ENCODE results near the gene BAZ2B.
A peak's percentile ranks its signal among the peaks of the same experiment; 100 is the strongest.

Gene BAZ2B

DNA sequence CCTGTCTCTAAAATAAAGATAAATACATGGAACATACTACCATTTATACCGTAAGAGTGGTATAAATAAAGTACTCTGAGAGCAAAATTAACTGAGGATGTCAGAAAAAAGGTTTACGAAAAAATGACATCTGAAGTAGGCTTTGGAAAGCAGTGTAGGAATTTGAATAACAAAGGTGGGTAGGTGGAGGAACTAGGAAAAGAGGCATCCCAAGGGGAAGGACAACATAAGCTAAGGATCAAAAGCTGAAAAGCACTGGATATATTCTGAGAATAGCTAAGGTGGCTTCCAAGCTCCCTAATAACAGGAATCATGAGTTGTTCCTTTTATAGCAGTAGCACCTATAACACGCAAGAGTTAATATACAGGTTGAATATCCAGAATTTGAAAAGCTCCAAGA lies 91.3 kb downstream of the BAZ2B start:
- DNase-seq, result no peak

DNA sequence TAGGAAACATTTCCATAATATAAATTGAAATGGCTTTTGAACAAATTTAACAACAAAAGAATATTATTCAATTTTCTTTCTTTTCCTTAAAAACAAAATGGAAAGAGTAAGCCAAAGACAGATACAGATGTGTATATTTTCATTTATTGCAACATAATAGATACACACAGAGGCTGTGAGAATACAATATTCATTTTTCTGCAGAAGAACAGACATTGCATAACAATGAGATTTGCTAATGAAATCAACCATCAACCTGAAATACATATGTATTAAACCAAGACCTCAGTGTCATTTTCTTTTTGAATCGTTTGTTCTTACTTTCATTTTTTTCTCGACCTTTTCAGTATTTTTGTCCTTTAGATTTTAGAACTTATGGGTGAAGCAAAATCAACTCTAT lies 95.1 kb downstream of the BAZ2B start:
- DNase-seq, result no peak

DNA sequence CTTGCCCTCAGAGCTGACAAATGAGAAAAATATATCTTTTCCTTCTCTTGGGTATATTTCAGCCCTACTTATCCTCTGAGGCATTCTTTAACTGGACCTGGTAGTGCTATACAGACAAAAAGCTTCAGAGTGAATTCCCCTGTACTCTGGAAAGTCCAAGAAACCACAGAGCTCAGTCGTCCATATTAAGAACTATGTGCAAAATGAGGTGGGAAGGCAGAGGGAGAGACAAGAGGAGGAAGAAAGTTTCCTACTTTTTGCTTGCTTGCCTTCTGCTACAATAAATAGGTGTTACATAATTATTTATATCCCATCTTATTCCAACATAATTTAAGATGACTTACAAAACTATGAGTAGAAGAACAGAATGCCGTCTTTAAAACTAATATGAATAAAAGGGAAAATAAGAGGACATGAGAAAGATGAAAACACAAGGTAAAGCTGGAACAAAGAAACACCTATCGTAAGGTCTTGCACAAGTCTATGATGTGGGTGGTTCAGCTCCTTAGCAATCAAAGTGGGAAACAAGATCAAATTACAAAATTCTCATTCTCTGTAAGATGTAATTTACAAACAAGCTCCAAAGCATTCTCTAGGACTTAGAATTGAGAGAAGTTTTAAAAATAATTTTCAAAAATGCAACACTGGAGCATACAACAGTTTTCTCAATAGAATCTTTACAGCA lies 97.9 kb downstream of the BAZ2B start:
- no peak for DNase-seq

DNA sequence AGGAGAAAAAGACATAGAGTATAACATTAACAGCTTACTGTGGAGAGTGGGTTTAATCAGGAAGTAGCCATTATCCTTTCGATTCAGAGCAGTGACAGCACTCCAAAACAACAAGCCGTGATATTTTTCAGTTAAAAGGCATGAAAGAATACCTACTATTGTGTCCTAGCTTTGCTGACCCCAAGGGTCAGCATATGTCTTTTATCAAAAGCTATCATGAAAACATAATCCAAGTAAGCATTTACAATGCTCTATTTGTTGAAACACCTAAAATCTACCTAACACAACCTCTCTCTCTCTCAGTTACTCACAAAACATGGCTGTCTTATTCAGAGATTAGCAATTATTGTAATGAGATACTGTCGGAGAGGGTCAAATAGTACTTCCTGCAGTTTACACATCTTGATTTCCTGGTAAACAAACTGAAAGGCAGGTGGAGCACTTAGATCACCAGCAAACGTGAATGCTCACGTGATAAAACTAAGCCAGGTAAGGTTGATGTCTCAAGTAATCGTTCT lies 100.0 kb downstream of the BAZ2B start:
- DNase-seq, result peak in 3 of 5 donors; percentile 2 to 61 (median 17)

DNA sequence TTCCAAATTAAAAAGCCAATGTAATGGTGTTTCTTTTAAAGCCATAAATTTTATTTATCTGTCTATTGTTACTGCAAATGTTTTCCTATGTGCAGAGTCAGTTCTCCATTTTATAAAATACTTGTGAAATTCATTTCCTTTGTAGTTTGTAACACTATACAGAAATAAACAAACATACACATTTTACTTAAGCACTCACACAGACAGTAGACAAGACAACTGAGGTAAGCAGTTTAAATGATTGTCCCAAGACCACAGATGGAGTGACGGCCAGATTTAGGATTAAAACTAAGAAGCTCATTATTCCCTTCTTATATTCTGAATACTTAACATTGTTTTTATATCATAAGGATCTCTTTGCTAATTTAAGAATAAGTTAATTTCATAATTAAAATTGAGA lies 100.9 kb downstream of the BAZ2B start:
- no peak for DNase-seq

DNA sequence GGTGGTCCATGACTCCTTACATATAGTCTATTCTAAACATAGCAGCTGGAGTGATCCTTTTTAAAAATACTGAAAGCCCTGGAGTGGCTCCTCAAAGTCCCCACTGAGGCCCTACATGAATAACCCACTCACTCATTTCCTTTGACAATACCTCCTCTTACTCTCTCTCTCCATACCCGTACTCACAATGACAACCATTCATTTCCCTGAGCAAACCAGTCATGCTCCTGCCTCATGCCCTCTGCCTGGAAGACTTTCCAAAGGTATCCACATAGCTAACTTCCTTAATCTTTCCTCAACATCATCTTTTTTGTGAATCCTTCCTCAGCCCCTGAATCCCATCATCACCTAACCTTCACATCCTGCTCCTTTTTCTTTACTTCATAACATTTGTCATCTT lies 102.6 kb downstream of the BAZ2B start:
- no peak for DNase-seq

DNA sequence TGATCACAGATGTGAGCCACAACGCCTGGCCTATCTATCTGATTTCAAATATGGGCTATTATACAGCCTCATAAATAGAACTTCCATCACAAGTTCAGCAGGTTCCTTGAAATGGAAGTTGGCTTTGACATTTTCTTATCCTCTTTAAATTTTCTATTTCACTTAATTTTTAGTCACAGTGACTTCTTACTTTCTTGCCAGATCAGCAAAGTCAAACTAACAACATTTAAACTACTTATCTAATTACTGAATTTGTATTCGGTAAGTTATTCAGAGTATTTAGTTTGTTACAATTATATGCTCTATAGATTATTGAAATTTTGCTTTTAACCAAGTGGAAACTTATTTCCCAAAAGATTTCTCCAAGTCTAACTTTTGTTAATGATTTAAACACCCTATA lies 108.2 kb downstream of the BAZ2B start:
- no peak for DNase-seq

DNA sequence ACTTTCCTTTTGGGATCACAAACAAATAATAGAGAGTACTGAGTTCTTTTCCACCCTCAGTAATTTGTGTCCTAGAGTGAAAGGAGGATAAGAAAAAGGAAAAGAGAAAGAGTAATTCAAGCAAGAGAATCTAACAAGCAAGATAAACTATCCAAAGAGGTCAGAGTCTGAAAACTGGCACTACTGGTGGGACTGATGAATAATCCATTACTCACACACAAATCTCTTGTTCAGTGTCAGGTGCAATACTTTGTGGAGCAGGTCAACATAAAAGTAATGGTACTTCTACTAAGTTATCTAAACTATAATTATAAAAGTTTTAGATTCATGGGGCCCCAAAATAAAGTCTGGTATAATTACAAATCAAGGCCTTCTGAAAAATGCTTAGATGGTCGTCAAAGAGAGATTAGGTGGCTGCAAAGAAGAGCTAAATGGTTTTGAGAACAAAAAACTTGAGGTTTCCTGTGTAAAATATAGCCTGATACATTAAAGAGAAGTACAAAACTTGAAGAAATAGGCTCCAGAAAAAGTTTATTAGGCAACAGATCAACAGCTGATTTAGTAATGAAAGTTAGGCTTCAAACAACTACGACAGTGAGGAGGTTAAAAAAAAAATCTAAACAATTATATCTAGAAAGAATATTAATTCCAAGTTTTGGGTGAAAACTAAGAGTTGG lies 109.4 kb downstream of the BAZ2B start:
- DNase-seq, result no peak

DNA sequence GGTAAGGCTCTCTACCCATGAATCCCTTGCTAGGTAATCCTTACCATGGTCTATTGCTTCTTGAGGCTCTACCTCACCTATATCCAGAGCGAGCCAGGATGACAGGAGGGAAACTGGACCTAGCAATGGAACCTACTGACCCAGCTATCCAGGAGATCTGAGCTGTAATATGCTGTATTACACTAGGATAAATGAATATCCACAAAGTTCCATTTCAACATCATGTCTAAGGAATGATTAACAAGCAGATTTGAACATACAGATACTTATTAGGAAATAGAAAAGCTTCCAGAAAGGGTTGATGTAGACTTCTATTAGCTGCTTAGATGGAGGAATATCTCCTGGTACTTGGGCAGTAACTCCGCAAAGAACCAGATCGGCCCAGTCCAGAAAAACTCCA lies 110.1 kb downstream of the BAZ2B start:
- no peak for DNase-seq

DNA sequence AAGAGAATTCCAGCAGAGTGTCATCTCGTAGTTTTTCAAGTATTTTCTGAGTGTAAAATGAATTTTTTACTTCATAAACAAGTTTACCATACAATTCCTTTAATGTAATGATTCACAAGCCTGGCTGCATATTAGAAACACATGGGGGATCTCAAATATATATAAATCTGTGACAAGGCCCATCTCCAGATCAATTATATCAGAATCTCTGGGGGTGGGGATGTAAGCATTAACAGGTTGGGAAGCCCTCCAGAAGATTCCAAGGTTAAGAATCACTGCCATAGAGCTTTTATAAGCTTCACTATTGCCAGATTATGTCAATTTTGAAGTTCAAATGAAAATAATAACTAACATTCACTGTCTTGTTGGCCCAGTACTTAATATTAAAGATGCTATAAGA lies 111.2 kb downstream of the BAZ2B start:
- no peak for DNase-seq

DNA sequence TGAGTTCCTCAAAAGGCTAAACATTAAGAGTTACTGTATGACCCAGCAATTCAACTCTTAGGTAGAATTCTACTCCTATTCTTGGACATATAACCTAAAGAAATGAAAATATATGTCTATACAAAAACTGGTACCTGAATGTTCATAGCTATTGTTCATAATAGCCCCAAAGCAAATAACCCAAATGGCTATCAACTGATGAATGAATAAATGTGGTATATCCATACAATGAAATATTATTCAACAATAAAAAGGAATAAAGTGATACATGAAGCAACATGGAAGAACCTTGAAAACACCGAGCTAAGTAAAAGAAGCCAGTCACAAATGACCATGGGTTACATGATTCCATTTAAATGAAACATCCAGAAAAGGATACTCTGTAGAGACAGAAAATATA lies 114.6 kb downstream of the BAZ2B start:
- DNase-seq, result no peak

DNA sequence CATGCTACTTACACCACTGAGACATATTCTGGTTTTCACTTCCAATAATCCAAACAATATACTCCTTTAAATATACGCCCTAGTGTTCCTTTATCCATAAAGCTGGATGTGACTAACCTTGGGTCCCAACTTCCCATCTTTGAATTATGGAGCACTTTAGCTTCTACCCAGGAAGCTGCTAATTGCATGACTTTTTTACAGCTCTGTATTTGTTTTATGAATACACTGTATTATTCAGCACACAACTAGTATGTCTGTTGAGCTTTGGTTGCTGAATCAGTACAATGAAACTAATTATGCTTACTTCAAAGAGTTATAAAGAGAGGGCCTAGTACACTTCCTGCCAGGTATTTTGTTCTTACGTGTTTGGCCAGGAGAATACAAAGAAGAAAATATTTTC lies 118.5 kb downstream of the BAZ2B start:
- no peak for DNase-seq

DNA sequence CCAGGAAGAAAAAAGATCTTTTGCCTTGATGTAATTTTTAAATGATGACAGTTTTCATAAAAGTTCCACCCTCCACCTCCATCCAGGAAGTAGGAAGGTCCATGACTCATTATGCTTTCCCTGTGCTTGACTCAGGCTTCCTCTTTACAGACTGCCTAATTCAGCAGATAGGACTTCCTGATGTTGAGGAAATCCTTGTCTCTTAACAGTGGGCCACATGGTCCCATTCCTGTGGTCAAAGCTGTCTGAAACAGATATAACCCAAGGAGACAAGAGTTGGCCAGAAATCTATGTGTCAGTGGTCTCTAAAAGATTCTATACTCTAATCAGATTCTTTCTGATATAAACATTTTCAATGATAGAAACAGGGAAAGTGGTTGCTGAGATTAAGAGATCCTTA lies 119.1 kb downstream of the BAZ2B start:
- peak in 1 of 5 donors; percentile 3 for DNase-seq

DNA sequence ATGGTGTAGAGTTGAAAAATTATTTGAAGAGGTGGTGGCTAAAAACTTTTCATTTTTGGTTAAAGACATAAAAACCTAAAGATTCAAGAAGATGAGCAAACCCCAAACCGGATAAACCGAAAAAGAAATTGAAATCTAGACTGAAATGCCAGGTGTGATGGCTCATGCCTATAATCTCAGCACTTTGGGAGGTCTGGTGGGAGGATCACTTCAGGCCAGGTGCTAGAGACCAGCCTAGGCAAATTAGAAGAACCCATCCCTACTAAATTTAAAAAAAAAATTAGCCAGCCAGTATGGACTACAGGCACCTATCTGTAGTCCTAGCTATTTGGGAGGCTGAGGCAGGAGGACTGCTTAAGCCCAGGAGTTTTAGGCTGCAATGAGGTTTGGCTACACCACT lies 126.9 kb downstream of the BAZ2B start:
- DNase-seq, result no peak

DNA sequence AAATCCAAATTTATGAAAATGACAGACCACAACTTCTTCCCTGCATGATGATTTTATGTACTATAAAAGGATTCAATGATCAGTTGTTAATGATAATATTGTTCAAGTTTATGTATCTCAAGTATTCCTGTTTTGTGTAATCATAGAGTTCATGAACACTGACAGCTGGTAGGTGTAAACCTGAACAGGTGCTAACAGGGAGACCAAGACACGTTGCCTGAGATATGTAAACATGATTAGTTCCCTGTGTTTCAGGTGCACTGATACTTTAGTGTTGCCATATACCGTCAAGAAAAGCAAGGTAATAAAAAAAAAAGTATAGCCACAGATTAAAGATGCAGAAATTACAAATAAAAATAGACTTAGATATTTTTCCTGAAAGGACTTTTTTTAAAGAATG lies 131.8 kb downstream of the BAZ2B start:
- no peak for DNase-seq

DNA sequence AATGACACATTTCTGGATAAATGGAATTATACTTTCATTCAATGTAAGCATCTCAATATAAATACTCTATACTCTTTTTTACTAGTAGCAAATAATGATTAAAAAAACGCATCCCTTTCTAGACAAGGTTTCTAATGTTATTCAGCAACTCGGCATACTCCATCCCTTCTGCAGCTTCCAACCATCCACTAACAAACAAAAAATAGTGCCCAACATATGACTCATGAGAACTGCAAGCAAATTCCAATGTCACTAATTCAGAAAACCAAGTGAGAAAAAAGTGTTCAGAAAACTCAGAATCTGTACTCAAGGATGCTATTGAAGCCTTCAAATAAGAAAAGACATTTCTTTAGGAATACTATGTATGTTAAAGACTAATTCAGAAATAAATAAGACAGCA lies 140.0 kb downstream of the BAZ2B start:
- DNase-seq, result no peak

DNA sequence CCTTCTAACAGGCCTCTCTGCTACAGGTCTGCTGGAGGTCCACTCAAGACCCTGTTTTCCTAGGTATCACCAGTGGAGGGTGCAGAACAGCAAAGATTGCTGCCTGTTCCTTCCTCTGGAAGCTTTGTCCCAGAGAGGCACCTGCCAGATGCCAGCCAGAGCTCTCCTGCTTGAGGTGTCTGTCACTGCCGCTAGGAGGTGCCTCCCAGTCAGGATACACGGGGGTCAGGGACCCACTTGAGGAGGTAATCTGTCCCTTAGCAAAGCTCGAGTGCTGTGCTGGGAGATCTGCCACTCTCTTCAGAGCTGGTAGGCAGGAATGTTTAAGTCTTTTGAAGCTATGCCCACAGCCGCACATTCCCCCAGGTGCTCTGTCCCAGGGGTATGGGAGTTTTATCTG lies 140.6 kb downstream of the BAZ2B start:
- DNase-seq, result no peak

DNA sequence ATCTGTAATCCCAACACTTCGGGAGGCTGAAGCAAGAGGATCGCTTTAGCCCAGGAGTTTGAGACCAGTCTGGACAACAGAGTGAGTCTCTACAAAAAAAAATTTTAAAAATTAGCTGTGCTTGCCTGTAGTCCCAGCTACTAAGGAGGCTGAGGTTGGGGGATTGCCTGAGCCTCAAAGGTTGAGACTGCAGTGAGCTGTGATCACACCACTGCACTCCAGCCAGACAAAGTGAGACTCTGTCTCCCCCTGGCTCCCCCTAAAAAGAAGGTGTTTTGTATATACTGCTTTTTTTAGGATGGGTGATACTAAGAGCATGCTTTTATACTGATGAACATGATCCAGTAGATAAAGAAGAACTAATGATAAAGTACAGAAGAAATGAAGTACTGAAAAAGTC lies 145.0 kb downstream of the BAZ2B start:
- no peak for DNase-seq

DNA sequence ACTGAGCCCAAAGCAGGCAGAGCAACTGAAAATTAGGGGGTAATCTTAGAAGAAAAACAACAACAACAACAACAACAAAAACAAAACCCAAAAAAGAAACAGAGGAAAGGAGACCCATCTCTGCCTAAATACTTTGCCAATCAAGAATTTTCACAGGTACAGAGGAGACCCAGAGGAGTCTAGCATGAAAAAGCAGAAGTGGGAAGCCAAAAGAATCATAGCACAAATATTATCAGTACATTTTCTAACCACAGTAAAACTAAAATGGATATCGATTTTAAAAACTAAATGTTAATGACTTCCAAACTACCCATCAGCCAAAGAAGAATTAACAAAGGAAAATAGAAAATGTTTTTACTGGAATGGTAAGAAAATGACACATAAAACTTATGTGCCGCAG lies 148.1 kb downstream of the BAZ2B start:
- DNase-seq, result no peak

DNA sequence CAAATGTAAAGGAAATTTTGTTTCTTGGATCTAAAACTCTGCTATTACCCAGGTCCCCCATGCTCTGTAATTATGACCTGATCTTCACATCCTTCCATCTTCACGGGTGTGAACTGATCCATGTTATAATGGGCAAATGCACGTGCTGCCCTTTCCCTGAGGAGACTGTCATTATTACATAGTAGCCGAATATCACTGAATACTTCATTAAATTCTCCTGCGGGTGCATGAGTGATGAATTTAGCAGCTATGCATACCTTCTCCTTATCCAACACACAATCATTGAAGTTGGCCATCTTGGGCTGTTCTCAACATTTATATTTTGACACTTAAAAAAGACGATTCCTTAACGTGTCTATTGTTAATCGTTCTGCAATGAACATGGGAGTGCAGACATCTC lies 153.4 kb downstream of the BAZ2B start:
- DNase-seq, result no peak

DNA sequence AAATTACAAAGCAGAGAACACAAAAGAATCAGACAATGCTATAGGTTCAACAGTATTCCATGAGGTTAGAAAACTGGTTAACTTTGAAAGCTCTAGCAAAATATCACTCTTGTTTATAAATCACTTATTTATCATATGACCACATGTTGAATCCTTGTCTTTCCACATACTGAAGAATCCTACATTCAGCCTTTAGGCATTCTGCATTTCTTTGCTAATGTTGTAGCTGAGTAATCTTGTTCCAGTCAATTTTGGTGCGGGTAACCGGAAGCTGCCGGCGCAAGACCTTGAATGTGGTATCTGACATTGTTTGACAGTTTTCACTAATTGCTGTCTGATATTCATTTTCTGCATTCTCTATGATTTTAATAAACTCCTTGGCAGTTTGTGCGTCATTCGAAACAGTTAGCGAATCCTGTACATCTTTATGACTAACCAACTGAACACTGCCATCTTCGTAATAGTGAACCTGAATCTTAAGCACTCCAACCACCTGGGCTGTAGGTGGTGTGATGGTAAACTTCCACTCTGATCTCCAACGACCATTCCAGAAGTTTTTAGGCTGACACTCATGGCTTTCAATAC lies 154.1 kb downstream of the BAZ2B start:
- DNase-seq, result no peak

DNA sequence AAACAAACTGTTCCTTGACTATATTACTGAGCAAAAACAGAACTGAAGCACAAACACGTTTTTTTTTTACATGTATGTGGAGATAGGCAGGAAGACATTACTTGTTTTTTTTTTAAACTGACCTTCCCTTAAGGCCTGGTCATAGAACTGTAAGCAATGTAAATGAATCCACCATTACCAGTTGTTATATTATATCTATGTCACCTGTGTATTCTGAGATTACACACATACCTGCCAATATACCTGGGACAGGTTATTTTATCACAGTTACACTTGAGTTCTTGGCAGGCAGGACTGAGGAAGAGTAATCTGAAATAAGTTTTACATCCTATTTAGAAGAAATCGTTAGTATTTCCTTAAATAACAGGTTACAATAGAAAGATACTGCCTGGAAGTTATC lies 155.3 kb downstream of the BAZ2B start:
- DNase-seq, result no peak

DNA sequence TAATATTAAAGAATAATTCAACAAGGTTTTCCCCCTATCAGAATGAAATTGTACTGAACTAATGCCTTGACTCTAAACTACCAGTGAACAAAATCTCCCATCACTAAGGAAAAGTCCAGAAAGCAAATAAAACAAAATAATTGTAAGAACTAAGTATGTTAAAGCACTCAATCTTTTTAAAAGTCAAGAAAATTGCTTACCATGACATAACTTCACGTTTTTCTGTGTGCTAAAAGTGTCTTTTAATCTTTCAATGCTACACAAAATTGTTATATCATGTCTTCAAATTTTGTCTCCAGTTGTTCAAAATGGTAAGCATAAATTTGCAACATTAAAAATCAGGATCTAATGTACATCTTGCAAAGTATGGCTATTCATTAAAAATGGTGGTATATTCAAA lies 156.1 kb downstream of the BAZ2B start:
- no peak for DNase-seq

DNA sequence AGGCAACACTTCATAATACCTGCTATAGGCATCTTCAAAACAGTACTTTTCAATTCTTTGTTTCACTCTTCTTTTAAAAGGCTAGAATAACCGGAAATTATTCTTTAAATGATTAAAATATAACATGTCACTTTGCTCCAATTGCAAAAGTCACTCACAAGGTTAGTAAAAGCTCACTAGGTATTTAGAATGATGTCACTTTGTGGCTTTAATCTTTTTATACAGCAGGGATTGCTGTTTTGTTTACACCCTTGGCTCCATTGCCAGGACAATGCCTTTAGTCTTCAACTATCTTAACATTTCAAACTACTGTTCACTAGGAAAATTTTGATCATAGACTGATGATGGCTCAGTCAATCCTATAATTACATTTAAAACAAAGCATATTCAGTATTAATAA lies 157.1 kb downstream of the BAZ2B start:
- DNase-seq, result no peak
